DMS79 treated with DMSO at 0.1 percent for 48 hours (cell line): ENCODE data around the gene USP3.
A peak's percentile ranks its signal among the peaks of the same experiment; 100 is the strongest.
"Not testable (repeated sequence)": the region's sequence is repeated elsewhere in the genome, so short reads cannot be mapped to it uniquely, and the experiment has no call there.

Experiments
- DNase-seq: peaks from one replicate; lab custom pipeline; 2025; lab: John Stamatoyannopoulos, UW

Gene USP3

GRCh38 chr15:63513728-63514127, 9.3 kb downstream of the USP3 start:
- no peak for DNase-seq

- DNase-seq, result no peak
Observed at GRCh38 chr15:63514531-63514943, 10.1 kb downstream of the USP3 start.

- DNase-seq, result no peak
Observed at GRCh38 chr15:63517202-63517601, 12.8 kb downstream of the USP3 start.

- no peak for DNase-seq
Observed at GRCh38 chr15:63517628-63518027, 13.2 kb downstream of the USP3 start.

GRCh38 chr15:63519041-63519440, 14.6 kb downstream of the USP3 start:
- no peak for DNase-seq

- no peak for DNase-seq
Observed at GRCh38 chr15:63519548-63520178, 15.3 kb downstream of the USP3 start.

GRCh38 chr15:63520462-63520861, 16.1 kb downstream of the USP3 start:
- not testable (repeated sequence) for DNase-seq

GRCh38 chr15:63522225-63522578, 17.8 kb downstream of the USP3 start:
- DNase-seq, result peak; percentile 42

- DNase-seq, result no peak
Observed at GRCh38 chr15:63523306-63523990, 19.1 kb downstream of the USP3 start.

GRCh38 chr15:63524316-63525015, 20.1 kb downstream of the USP3 start:
- no peak for DNase-seq

- no peak for DNase-seq
Observed at GRCh38 chr15:63526401-63526800, 22.0 kb downstream of the USP3 start.

- DNase-seq, result no peak
Observed at GRCh38 chr15:63528138-63528659, 23.8 kb downstream of the USP3 start.

- no peak for DNase-seq
Observed at GRCh38 chr15:63530235-63530634, 25.8 kb downstream of the USP3 start.

- no peak for DNase-seq
Observed at GRCh38 chr15:63530752-63531299, 26.4 kb downstream of the USP3 start.

GRCh38 chr15:63531586-63531985, 27.2 kb downstream of the USP3 start:
- no peak for DNase-seq

GRCh38 chr15:63532307-63532744, 27.9 kb downstream of the USP3 start:
- DNase-seq, result no peak

GRCh38 chr15:63534888-63535287, 30.5 kb downstream of the USP3 start:
- DNase-seq, result not testable (repeated sequence)

- DNase-seq, result no peak
Observed at GRCh38 chr15:63535689-63536088, 31.3 kb downstream of the USP3 start.

GRCh38 chr15:63538876-63539275, 34.5 kb downstream of the USP3 start:
- DNase-seq, result no peak

- DNase-seq, result no peak
Observed at GRCh38 chr15:63539521-63539920, 35.1 kb downstream of the USP3 start.

GRCh38 chr15:63539998-63540397, 35.6 kb downstream of the USP3 start:
- no peak for DNase-seq

GRCh38 chr15:63540449-63540848, 36.1 kb downstream of the USP3 start:
- DNase-seq, result no peak
